ENCODE data around the gene CD22. TPM values are rescaled to one million over a fixed set of nuclear protein-coding genes. Genes with fewer than 3 reads are reported as not detected.

The CD22 gene
- total and polyA plus RNA-seq, 2 of the 8 experiments (the other 6 are each of a cell fraction or from before 2014, with no cell fraction given): 0.06 to 0.60 TPM

- no peak for FAIRE-seq
- no peak overlapping the region for H3K9ac ChIP-seq (replicated peaks in 1 of 4; ENCODE audit: extremely low read depth in 1 of 4, low read depth in 3 of 4, low read length in 3 of 4)
- TF ChIP-seq RBBP5 (IDR thresholded peaks at IDR 0.05; ENCODE audit: borderline replicate concordance, low read depth, low read length) (no peak), CTCF (IDR thresholded peaks at IDR 0.05; ENCODE audit: control extremely low read depth in 1 of 3, insufficient read depth in 1 of 3, low read depth in 1 of 3, low read length in 3 of 3) (no peak), MAX (IDR thresholded peaks at IDR 0.05) (peak; percentile 25; the same call in 1 of the 2 replicates), CEBPB (IDR thresholded peaks at IDR 0.05; ENCODE audit: low read depth, low read length) (no peak), SP2 (IDR thresholded peaks at IDR 0.05; ENCODE audit: low read length) (no peak), E2F6 (IDR thresholded peaks at IDR 0.05) (0 out of 2 replicates have a peak, but pooled peaks have one; percentile 13), YY1 (IDR thresholded peaks at IDR 0.05; ENCODE audit: low read depth, low read length) (no peak)
These were observed 29.3 kb upstream of the CD22 start for GRCh38 chr19:35299523-35300338.

More at GRCh38 chr19:35299523-35300338, 29.3 kb upstream of the CD22 start:
- Histone ChIP-seq H3K27me3 (replicated peaks in 1 of 4; ENCODE audit: control insufficient read depth in 3 of 4, extremely low read depth in 1 of 4, insufficient read depth in 3 of 4, low read length in 3 of 4) (peaks cover 0 to 12% (median 2%) of the 10 kb centered on the region in 4 experiments; a peak in 1 of 7 replicates), H2BK15ac (ENCODE audit: low read length) (no peak overlapping the region), H3K4me2 (ENCODE audit: insufficient read depth in 1 of 2, low read depth in 2 of 2, low read length in 2 of 2) (no peak overlapping the region), H2BK120ac (replicated peaks; ENCODE audit: low read depth, low read length) (no peak overlapping the region), H3K27ac (ENCODE audit: low read depth, low read length) (no peak overlapping the region), H4K5ac (ENCODE audit: insufficient read length, low read depth, low read length) (no peak overlapping the region), H2BK12ac (ENCODE audit: low read depth, low read length) (peak overlapping the region; percentile 65; the same call in 1 of the 2 replicates), H3K18ac (ENCODE audit: extremely low read depth, low read length) (peak overlapping the region; percentile 66; the same call in 1 of the 2 replicates), H3K79me2 (ENCODE audit: control insufficient read depth in 1 of 2, insufficient read depth in 2 of 2, low read length in 2 of 2) (no peaks in the 10 kb centered on the region), H3K36me3 (ENCODE audit: control insufficient read depth in 2 of 4, insufficient read depth in 4 of 4, low read length in 3 of 4) (no peaks in the 10 kb centered on the region; a peak in 1 of 8 replicates), H4K91ac (replicated peaks; ENCODE audit: insufficient read length, low read length) (no peak overlapping the region), H3K4ac (replicated peaks; ENCODE audit: insufficient read length, low read depth, low read length) (no peak overlapping the region), H3K56ac (replicated peaks; ENCODE audit: insufficient read length, low read depth, low read length) (no peak overlapping the region), H2AFZ (ENCODE audit: low read length) (no peak overlapping the region), H2AK5ac (ENCODE audit: low read depth, low read length) (no peak overlapping the region), H3K14ac (ENCODE audit: insufficient read length) (no peak overlapping the region), H4K8ac (ENCODE audit: extremely low read depth, insufficient read depth, low read length) (peak overlapping the region; percentile 41; the same call in 1 of the 2 replicates), H3K79me1 (ENCODE audit: low read depth, low read length) (peaks cover 3% of the 10 kb centered on the region; the same call in 1 of the 2 replicates), H4K20me1 (replicated peaks in 1 of 2; ENCODE audit: control insufficient read depth in 1 of 2, insufficient read depth in 2 of 2, low read length in 2 of 2) (peaks cover 0 to 21% of the 10 kb centered on the region in 2 experiments), H2BK20ac (ENCODE audit: low read length) (no peak overlapping the region), H3K4me3 (ENCODE audit: extremely low read depth in 1 of 4, insufficient read depth in 2 of 4, low read depth in 3 of 4, low read length in 4 of 4) (no peak overlapping the region), H3K23me2 (ENCODE audit: low read depth, low read length) (peaks cover 24% of the 10 kb centered on the region; the same call in 1 of the 2 replicates), H2BK5ac (ENCODE audit: low read depth, low read length) (no peak overlapping the region), H3K4me1 (replicated peaks in 1 of 4; ENCODE audit: control insufficient read depth in 3 of 4, insufficient read depth in 4 of 4, low read length in 3 of 4) (peaks cover 0 to 9% (median 5%) of the 10 kb centered on the region in 4 experiments; a peak in 6 of 7 replicates), H3K23ac (ENCODE audit: insufficient read length) (no peak overlapping the region), H3K9me3 (ENCODE audit: insufficient read depth in 2 of 2, low read depth in 1 of 2, low read length in 1 of 2) (no peaks in the 10 kb centered on the region; a peak in 1 of 4 replicates)
- 88% methylated on average over 29 of the region's 55 CpGs; no CpG with 5 or more reads in 1 of the 2 experiments for WGBS, 2 experiments (ENCODE audit: extremely low coverage in 1 of 2, insufficient coverage in 1 of 2, insufficient read length in 1 of 2, insufficient replicate concordance in 2 of 2, low coverage in 1 of 2, low lambda C conversion rate in 2 of 2, missing lambda C conversion rate in 1 of 2)
- ChIA-PET CTCF (ENCODE audit: partially characterized antibody) (interaction anchor here (1.0 kb wide), 1 partner anchor 62 kb away, joined by 3 read pairs; no protein-coding TSS in a partner anchor), POLR2A (ENCODE audit: partially characterized antibody) (interaction anchor here (1.0 to 1.3 kb wide), 2 partner anchors 20 to 165 kb away, joined by 3 read pairs; partner anchors contain the start of gene LGI4)
- peak in 1 of 2 experiments; percentile 78 for DNase-seq (ENCODE audit: low read depth in 1 of 2, low spot score in 2 of 2)

All from H1 (cell line).